ENCODE data around the gene QRICH2. TPM values are rescaled to one million over a fixed set of nuclear protein-coding genes. Genes with fewer than 3 reads are reported as not detected.
A peak's percentile ranks its signal among the peaks of the same experiment; 100 is the strongest.
"Not testable (repeated sequence)": the region's sequence is repeated elsewhere in the genome, so short reads cannot be mapped to it uniquely, and the experiment has no call there.

QRICH2 gene
- total RNA-seq, 1 donor from 2014 or later = 2.7 TPM

- ATAC-seq = no peak
- intact Hi-C loops (cut with micrococcal nuclease) = no loop called here
- no peak for DNase-seq
These were observed 23.0 kb upstream of the QRICH2 start for GRCh38 chr17:76331083-76331482.

GRCh38 chr17:76329664-76330063 is 21.6 kb upstream of the QRICH2 start:
- intact Hi-C loops (cut with micrococcal nuclease) = no loop called here
- DNase-seq = no peak

GRCh38 chr17:76327696-76328095 is 19.6 kb upstream of the QRICH2 start:
- DNase-seq (no peak), ATAC-seq (peak; percentile 38)
- intact Hi-C loops (cut with micrococcal nuclease) = no loop called here

More at GRCh38 chr17:76329664-76330063, 21.6 kb upstream of the QRICH2 start:
- no peak for ATAC-seq

DNA sequence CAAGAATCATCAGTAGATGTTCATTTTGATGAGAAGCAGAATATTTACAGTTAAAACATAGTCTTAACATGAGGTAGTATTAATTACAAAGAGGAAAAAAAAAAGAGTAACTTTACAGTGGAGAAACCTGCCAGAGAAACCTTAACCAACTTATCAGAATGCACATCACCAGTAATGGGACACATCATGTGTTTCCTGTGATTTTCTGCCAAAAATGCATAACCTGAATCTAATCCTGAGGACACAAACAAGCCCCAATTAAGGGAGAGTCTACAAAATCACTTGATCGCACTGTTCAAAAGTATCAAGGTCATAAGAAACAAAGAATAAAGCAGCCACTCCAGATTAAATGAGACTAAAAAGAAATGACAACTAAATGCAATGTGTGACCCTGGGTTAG is 18.2 kb upstream of the QRICH2 start:
- no peak for DNase-seq
- no peak for ATAC-seq
- intact Hi-C loops (cut with micrococcal nuclease) = no loop called here

- ATAC-seq (no peak), DNase-seq (no peak)
- intact Hi-C loops (cut with micrococcal nuclease) = no loop called here
These were observed 10.5 kb upstream of the QRICH2 start for GRCh38 chr17:76318586-76318985.

- ATAC-seq (no peak), DNase-seq (no peak)
- intact Hi-C loops (cut with micrococcal nuclease) = no loop called here
These were observed 9.5 kb upstream of the QRICH2 start for GRCh38 chr17:76317535-76317934.

DNA sequence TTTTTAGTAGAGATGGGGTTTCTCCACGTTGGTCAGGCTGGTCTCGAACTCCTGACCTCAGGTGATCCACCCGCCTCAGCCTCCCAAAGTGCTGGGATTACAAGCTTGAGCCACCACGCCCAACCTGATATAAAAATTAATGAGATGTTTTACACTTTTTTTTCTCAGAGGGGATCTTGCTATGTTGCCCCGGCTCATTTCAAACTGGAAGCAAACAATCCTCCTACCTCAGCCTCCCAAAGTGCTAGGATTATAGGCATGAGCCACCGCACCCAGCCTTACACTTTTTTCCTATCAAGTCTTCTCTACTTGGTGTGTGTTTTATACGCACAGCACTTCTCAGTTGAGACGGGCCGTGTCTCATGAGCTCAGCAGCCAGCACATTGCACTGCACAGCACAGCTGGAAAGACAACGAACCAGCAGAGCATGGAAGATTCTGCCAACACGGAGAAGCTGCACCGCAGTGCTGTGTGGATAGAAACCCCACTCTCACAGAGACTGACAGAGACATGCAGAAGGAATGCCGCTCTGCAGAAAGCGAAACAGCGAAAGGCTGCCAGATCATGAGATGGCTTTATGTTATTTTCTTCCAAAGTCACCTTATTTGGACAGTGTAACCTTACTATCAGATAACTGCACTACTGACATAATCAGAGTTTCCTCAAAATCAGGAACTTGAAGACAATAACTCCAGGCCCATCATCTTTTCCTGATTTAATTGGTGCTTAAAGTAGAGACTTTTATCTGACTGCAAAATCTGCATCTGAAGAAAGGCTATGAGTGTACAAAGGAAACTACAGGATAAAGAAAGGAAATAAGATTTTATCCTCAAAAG is 6.5 kb upstream of the QRICH2 start:
- DNase-seq (no peak), ATAC-seq (peak; percentile 41)
- intact Hi-C loops (cut with micrococcal nuclease) = no loop called here

- no peak for DNase-seq
- intact Hi-C loops (cut with micrococcal nuclease) = no loop called here
- ATAC-seq = no peak
These were observed 4.7 kb upstream of the QRICH2 start for GRCh38 chr17:76312735-76313134.

- intact Hi-C loops (cut with micrococcal nuclease) = loop anchor here (5.0 kb wide), 1 partner anchor 33 kb away; no protein-coding TSS in a partner anchor
- DNase-seq (no peak), ATAC-seq (no peak)
These were observed 1.4 kb upstream of the QRICH2 start for GRCh38 chr17:76309461-76309860.

DNA sequence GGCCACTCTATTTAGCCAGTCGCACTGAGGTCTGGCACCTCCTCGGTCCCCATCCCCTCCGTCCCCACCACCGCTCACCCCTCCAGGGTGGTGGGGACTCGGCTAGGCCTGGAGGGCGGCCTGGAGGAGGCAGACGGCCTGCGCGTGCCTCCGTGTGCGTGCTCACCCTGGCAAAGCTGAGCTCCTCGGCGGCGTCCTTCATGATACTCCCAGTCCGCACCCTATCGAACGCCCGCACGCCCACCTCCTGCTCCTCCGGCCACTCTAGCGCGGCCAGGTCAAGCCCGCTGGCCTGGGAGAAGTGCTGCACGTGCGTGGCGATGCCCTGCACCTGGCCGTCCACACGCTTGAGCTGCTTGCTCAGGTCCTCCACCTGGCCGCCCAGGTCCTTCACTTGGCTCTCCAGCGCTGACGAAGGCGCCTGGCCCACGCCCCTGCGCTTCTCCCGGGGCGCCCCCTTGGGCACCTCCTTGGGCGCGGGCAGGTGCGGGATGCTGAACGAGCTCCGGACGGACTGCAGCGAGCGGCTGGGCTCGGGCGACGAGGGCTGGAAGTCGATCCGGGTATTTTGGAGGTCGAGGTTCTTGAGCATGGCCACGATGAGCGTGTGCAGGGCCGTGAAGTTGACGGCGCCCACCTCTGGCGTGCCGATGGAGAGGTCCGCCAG is 644 bp downstream of the QRICH2 start:
- intact Hi-C loops (cut with micrococcal nuclease) = loop anchor here (5.0 kb wide), 1 partner anchor 35 kb away; no protein-coding TSS in a partner anchor
- ATAC-seq = no peak

GRCh38 chr17:76305135-76305454 is 3.0 kb downstream of the QRICH2 start:
- intact Hi-C loops (cut with micrococcal nuclease) = loop anchor here (5.0 kb wide), 1 partner anchor 37 kb away; no protein-coding TSS in a partner anchor
- not testable (repeated sequence) for DNase-seq, ATAC-seq

More for the DNA sequence above, 644 bp downstream of the QRICH2 start:
- DNase-seq = no peak

GRCh38 chr17:76304226-76305134 is 3.6 kb downstream of the QRICH2 start:
- no peak for ATAC-seq
- intact Hi-C loops (cut with micrococcal nuclease) = loop anchor here (5.0 kb wide), 2 partner anchors 38 to 93 kb away; no protein-coding TSS in a partner anchor
- DNase-seq = no peak

DNA sequence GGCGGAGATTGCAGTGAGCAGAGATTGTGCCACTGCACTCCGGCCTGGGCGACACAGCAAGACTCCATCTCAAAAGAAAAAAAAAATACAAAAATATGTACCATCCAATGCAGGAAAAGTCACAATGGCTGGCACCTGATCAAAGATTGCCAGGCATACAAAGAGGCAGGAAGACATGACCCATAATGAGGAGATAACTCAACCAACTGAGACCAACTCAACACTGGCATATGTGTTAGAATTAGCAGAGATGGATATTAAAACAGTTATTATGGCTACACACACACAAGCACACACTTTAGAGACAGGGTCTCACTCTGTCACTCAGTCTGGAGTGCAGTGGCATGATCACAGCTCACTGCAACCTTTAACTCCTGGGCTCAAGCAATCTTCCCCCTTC is 10.6 kb downstream of the QRICH2 start:
- ATAC-seq = no peak
- intact Hi-C loops (cut with micrococcal nuclease) = no loop called here

GRCh38 chr17:76296889-76297288 is 11.2 kb downstream of the QRICH2 start:
- intact Hi-C loops (cut with micrococcal nuclease) = no loop called here
- ATAC-seq (no peak), DNase-seq (no peak)

More for the DNA sequence above, 10.6 kb downstream of the QRICH2 start:
- no peak for DNase-seq

- intact Hi-C loops (cut with micrococcal nuclease) = no loop called here
- no peak for DNase-seq
- peak; percentile 72 for ATAC-seq
These were observed 11.9 kb downstream of the QRICH2 start for GRCh38 chr17:76296186-76296585.

DNA sequence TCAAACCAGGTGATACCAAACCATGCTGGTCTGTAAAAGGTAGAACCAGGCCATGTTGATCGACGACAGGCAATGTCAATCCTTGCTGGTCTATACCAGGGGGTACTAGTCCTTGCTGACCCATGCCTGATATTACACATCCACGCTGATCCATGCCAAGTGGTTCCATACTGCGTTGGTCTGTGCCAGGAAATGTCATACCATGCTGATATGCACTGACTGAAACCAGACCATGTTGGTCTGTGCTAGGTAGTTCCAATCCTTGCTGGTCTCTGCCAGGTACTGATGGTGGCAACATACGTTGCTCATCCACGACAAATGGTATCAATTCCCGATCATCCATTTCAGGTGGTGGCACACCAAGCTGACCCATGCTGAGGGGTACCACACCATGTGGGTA is 15.0 kb downstream of the QRICH2 start:
- ATAC-seq (peak; percentile 85), DNase-seq (peak; percentile 15)
- intact Hi-C loops (cut with micrococcal nuclease) = no loop called here

GRCh38 chr17:76292567-76292966 is 15.5 kb downstream of the QRICH2 start:
- no peak for ATAC-seq
- intact Hi-C loops (cut with micrococcal nuclease) = no loop called here
- peak; percentile 7 for DNase-seq

GRCh38 chr17:76281573-76282371 is 26.3 kb downstream of the QRICH2 start:
- DNase-seq = no peak
- peak; percentile 71 for ATAC-seq
- intact Hi-C loops (cut with micrococcal nuclease) = no loop called here

DNA sequence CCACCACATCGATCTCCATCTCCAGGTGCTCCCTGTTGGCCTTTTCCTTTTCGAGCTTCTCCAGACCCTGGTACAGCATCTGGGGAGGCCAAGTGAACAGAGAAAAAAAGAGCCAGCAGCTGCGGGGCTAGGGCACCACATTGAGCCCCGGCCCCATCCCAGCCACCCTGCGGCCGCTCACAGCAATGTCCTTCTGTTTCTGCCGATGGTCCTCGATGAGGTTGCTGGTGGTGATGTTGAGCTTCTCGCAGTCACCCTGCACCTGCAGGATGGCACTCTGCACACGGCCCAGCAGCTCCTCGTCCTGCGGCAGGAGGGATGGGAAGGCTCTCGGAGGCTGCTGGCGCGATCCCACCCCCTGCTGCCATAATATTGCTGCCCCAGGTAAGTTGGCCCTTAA is 27.4 kb downstream of the QRICH2 start:
- intact Hi-C loops (cut with micrococcal nuclease) = no loop called here
- DNase-seq = no peak
- ATAC-seq = no peak

All from left ventricle myocardium superior (tissue), 1 donor.